ENCODE data around the gene PLK2. TPM values are rescaled to one million over a fixed set of nuclear protein-coding genes. Genes with fewer than 3 reads are reported as not detected.

Gene PLK2
- total RNA-seq, 3 donors from 2014 or later (not counting 1 experiment from before 2014, with no cell fraction given), result 18.3 to 30.0 (median 22.0) TPM

DNA sequence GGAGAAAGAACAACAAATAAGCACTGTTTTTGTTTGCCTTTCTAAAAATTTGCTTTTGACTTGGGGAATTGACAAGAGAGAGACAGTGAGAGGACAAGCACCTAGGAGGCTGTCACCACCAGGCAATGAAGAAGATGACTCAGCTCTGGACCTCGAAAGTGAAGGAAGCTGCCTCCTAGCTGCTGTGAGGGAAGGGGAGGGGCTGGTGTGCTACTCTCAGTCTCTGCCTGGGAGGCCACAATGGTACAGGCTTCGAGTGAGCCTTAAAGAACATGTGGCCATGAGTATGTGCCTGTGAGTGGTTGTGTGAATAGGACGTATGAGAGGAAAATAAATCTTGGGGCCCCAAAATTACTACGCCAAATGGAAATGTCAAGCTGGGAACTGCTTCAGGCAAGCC lies 7.1 kb upstream of the PLK2 start:
- WGBS (ENCODE audit: insufficient coverage), result 48% methylated on average over 4 of the region's 4 CpGs

DNA sequence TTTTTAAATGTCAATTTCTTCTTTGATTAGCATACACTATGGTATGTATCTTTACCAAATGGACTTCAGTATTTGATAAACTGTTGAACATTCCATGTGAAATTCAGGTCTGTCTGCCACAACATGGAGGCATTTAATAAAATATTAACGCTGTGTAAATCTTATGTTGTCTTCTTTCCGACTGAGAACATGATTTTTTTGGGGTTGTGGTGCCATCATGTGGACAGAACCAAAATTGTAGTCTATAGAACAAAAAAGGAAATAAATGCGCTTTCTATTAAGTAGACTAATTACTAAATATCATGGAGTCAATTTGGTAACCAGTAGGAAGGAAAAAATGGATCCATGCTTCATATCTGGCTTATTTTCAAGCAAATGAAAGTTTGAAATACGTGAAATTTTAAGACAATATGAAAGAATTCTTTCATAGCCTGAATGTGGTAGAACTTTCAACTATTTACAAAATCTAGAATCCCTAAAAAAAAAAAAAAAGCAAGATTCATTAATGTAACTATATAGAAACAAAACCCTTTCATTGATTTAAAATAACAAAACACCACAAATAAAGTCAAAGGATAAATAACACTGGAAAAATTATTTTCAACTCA lies 2.8 kb upstream of the PLK2 start:
- H3K4me1 ChIP-seq (ENCODE audit: control insufficient read depth, insufficient read depth, low read length), result peaks cover 18% of the 10 kb centered on the region
- H3K9me3 ChIP-seq (ENCODE audit: control insufficient read depth, insufficient read depth, low read length), result no peaks in the 10 kb centered on the region
- H3K27ac Mint-ChIP-seq, result no peak overlapping the region
- H3K27me3 Mint-ChIP-seq (ENCODE audit: low read depth in 2 of 2), result peaks cover 4 to 15% of the 10 kb centered on the region in 2 donors
- no peaks in the 10 kb centered on the region for H3K36me3 Mint-ChIP-seq
- peak overlapping the region; percentile 17 for H3K4me3 Mint-ChIP-seq
- no peak overlapping the region for H3K27ac ChIP-seq (ENCODE audit: low read length)
- peaks cover 15 to 16% of the 10 kb centered on the region in 2 donors for H3K4me1 Mint-ChIP-seq
- ATAC-seq (no peak), DNase-seq (peak in 1 of 2 donors; percentile 81)
- intact Hi-C loops (cut with micrococcal nuclease), result loop anchor here (1.0 to 5.0 kb wide), 4 partner anchors 575 to 1555 kb away; partner anchors contain the start of gene SETD9
- no peak overlapping the region for H3K4me3 ChIP-seq (ENCODE audit: low read length)
- no peaks in the 10 kb centered on the region for H3K36me3 ChIP-seq (ENCODE audit: control insufficient read depth, insufficient read depth, low read length)
- H3K27me3 ChIP-seq (ENCODE audit: control insufficient read depth, insufficient read depth, low read length), result peaks cover 11% of the 10 kb centered on the region
- TF ChIP-seq, protein P1, sequence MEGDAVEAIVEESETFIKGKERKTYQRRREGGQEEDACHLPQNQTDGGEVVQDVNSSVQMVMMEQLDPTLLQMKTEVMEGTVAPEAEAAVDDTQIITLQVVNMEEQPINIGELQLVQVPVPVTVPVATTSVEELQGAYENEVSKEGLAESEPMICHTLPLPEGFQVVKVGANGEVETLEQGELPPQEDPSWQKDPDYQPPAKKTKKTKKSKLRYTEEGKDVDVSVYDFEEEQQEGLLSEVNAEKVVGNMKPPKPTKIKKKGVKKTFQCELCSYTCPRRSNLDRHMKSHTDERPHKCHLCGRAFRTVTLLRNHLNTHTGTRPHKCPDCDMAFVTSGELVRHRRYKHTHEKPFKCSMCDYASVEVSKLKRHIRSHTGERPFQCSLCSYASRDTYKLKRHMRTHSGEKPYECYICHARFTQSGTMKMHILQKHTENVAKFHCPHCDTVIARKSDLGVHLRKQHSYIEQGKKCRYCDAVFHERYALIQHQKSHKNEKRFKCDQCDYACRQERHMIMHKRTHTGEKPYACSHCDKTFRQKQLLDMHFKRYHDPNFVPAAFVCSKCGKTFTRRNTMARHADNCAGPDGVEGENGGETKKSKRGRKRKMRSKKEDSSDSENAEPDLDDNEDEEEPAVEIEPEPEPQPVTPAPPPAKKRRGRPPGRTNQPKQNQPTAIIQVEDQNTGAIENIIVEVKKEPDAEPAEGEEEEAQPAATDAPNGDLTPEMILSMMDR (IDR thresholded peaks at IDR 0.05), result peak; percentile 61
- WGBS (ENCODE audit: insufficient coverage), result 3% methylated on average over 2 of the region's 4 CpGs
- no peaks in the 10 kb centered on the region for H3K9me3 Mint-ChIP-seq

More for the DNA sequence above, 7.1 kb upstream of the PLK2 start:
- H3K36me3 ChIP-seq (ENCODE audit: control insufficient read depth, insufficient read depth, low read length), result no peaks in the 10 kb centered on the region
- no peak overlapping the region for H3K4me3 Mint-ChIP-seq
- no peaks in the 10 kb centered on the region for H3K4me1 ChIP-seq (ENCODE audit: control insufficient read depth, insufficient read depth, low read length)
- no peaks in the 10 kb centered on the region for H3K36me3 Mint-ChIP-seq
- no peak overlapping the region for H3K27ac Mint-ChIP-seq
- peaks cover 0 to 2% of the 10 kb centered on the region in 2 donors for H3K27me3 Mint-ChIP-seq (ENCODE audit: low read depth in 2 of 2)
- TF ChIP-seq, protein P1 (IDR thresholded peaks at IDR 0.05), result no peak
- intact Hi-C loops (cut with micrococcal nuclease), result no loop called here
- no peaks in the 10 kb centered on the region for H3K27me3 ChIP-seq (ENCODE audit: control insufficient read depth, insufficient read depth, low read length)
- H3K27ac ChIP-seq (ENCODE audit: low read length), result no peak overlapping the region
- no peaks in the 10 kb centered on the region for H3K9me3 ChIP-seq (ENCODE audit: control insufficient read depth, insufficient read depth, low read length)
- H3K4me1 Mint-ChIP-seq, result no peaks in the 10 kb centered on the region
- H3K4me3 ChIP-seq (ENCODE audit: low read length), result no peak overlapping the region
- DNase-seq (peak in 1 of 2 donors; percentile 16), ATAC-seq (peak in 2 of 3 donors; percentile 67 to 71)
- H3K9me3 Mint-ChIP-seq, result no peaks in the 10 kb centered on the region

DNA sequence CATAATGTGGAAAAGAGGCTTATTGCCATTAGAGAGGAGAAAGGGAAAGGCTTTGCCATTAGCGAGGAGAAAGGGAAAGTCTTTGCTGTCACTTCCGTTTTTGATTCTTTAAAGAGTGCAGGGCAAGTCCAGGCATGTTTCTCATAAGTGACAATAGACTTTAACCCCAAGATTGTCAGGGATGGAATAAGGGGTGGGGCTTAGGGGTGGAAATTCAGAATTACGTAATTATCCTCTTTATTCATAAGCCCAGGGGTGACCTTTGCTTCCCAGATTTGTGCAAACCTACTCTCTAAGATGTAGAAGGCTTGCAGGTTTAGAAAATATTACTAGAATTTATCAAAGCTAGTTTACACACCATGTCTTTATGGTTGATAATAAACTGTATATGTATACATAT lies 2.3 kb upstream of the PLK2 start:
- intact Hi-C loops (cut with micrococcal nuclease), result loop anchor here (1.0 to 5.0 kb wide), 4 partner anchors 575 to 1555 kb away; partner anchors contain the start of gene SETD9
- H3K4me1 ChIP-seq (ENCODE audit: control insufficient read depth, insufficient read depth, low read length), result peaks cover 18% of the 10 kb centered on the region
- peaks cover 13% of the 10 kb centered on the region for H3K27me3 ChIP-seq (ENCODE audit: control insufficient read depth, insufficient read depth, low read length)
- H3K9me3 Mint-ChIP-seq, result no peaks in the 10 kb centered on the region
- no peaks in the 10 kb centered on the region for H3K36me3 Mint-ChIP-seq
- H3K4me1 Mint-ChIP-seq, result peaks cover 15 to 16% of the 10 kb centered on the region in 2 donors
- TF ChIP-seq, protein P1 (IDR thresholded peaks at IDR 0.05), result no peak
- H3K36me3 ChIP-seq (ENCODE audit: control insufficient read depth, insufficient read depth, low read length), result no peaks in the 10 kb centered on the region
- H3K27ac ChIP-seq (ENCODE audit: low read length), result no peak overlapping the region
- H3K9me3 ChIP-seq (ENCODE audit: control insufficient read depth, insufficient read depth, low read length), result no peaks in the 10 kb centered on the region
- DNase-seq (no peak), ATAC-seq (no peak)
- 90% methylated on average over 2 of the region's 3 CpGs for WGBS (ENCODE audit: insufficient coverage)
- no peak overlapping the region for H3K27ac Mint-ChIP-seq
- H3K27me3 Mint-ChIP-seq (ENCODE audit: low read depth in 2 of 2), result peaks cover 6 to 20% of the 10 kb centered on the region in 2 donors
- H3K4me3 ChIP-seq (ENCODE audit: low read length), result no peak overlapping the region
- no peak overlapping the region for H3K4me3 Mint-ChIP-seq

All from natural killer cell (primary cell).